Activated CD4-positive, alpha-beta T cell treated with anti-CD3 and anti-CD28 coated beads, Interleukin-10, Interleukin-2, amounts not matched to agents 100 ng/mL and 50 ng/mL, durations not matched to agents 16 hours and 8 hours (primary cell): ENCODE results near the gene PPP2R2C.

Source experiments
- DNase-seq: peaks from one replicate; pipeline ENCODE4 v3.0.0-alpha.2; 2020

PPP2R2C gene

GRCh38 chr4:6472387-6473263 is at the start of gene PPP2R2C:
Gene PPP2R2C, minus strand, starts transcription at chr4:6472614. Its CDS starts 385 bp downstream, at chr4:6472229.
- peak; percentile 13 for DNase-seq

- no peak for DNase-seq
These were observed 48.6 kb upstream of the PPP2R2C start for GRCh38 chr4:6520978-6521377.

- DNase-seq, result no peak
These were observed 47.7 kb upstream of the PPP2R2C start for GRCh38 chr4:6520051-6520636.

GRCh38 chr4:6517171-6517570 is 44.8 kb upstream of the PPP2R2C start:
- DNase-seq, result no peak

GRCh38 chr4:6516762-6517161 is 44.3 kb upstream of the PPP2R2C start:
- no peak for DNase-seq

- DNase-seq, result no peak
These were observed 43.9 kb upstream of the PPP2R2C start for GRCh38 chr4:6516281-6516680.

- no peak for DNase-seq
These were observed 41.3 kb upstream of the PPP2R2C start for GRCh38 chr4:6513678-6514077.

- no peak for DNase-seq
These were observed 37.2 kb upstream of the PPP2R2C start for GRCh38 chr4:6509587-6509986.

GRCh38 chr4:6507345-6507744 is 34.9 kb upstream of the PPP2R2C start:
- DNase-seq, result no peak

- no peak for DNase-seq
These were observed 34.3 kb upstream of the PPP2R2C start for GRCh38 chr4:6506616-6507140.

- DNase-seq, result no peak
These were observed 32.6 kb upstream of the PPP2R2C start for GRCh38 chr4:6504900-6505496.

GRCh38 chr4:6502747-6503465 is 30.5 kb upstream of the PPP2R2C start:
- no peak for DNase-seq

- no peak for DNase-seq
These were observed 29.7 kb upstream of the PPP2R2C start for GRCh38 chr4:6502147-6502546.

- DNase-seq, result no peak
These were observed 28.8 kb upstream of the PPP2R2C start for GRCh38 chr4:6501171-6501570.

- DNase-seq, result no peak
These were observed 28.2 kb upstream of the PPP2R2C start for GRCh38 chr4:6500481-6501140.

- no peak for DNase-seq
These were observed 26.8 kb upstream of the PPP2R2C start for GRCh38 chr4:6499238-6499600.

GRCh38 chr4:6498511-6499237 is 26.3 kb upstream of the PPP2R2C start:
- DNase-seq, result no peak

- DNase-seq, result no peak
These were observed 25.4 kb upstream of the PPP2R2C start for GRCh38 chr4:6497796-6498195.

GRCh38 chr4:6495736-6496135 is 23.3 kb upstream of the PPP2R2C start:
- no peak for DNase-seq

GRCh38 chr4:6495296-6495590 is 22.8 kb upstream of the PPP2R2C start:
- no peak for DNase-seq

GRCh38 chr4:6494431-6495295 is 22.2 kb upstream of the PPP2R2C start:
- no peak for DNase-seq
